ENCODE results near the gene LCE7A.

The LCE7A gene

GRCh38 chr1:152871731-152872126, 11.9 kb downstream of the LCE7A start:
- Histone ChIP-seq H3K27ac (ENCODE audit: low read depth, low read length) (no peak overlapping the region), H2BK15ac (replicated peaks; ENCODE audit: low read depth) (no peak overlapping the region)

DNA sequence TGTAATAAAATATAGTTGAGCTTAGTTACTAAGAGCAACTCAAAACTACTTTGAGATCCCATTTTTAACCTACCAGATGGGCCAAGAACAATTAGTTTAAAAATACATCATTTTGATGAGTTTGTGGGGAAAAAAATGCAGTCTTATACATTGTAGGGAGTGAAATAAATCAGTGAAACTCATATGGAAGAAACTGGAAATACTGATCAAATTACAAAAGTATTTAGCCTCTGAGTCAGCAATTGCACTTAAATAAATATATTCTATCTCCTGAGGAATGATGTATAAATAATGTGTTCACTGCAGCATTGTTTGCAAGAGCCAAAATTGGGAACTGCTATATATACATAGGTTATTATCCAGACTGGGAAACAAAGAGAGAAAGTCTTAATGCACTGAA, 13.7 kb downstream of the LCE7A start:
- no peak overlapping the region for H2AK5ac ChIP-seq (ENCODE audit: low read length)
- no peaks in the 10 kb centered on the region for H3K79me1 ChIP-seq (ENCODE audit: low read length)
- no peak overlapping the region for H3K4me3 ChIP-seq (ENCODE audit: low read length)

More at GRCh38 chr1:152871731-152872126, 11.9 kb downstream of the LCE7A start:
- no peak for DNase-seq
- no peak overlapping the region for H2AK5ac ChIP-seq (ENCODE audit: low read length)
- no peak overlapping the region for H3K9ac ChIP-seq (ENCODE audit: low read length)
- WGBS (ENCODE audit: extremely low coverage, insufficient coverage, low lambda C conversion rate): no CpG with 5 or more reads among the region's 6 CpGs
- no peak overlapping the region for H3K4me2 ChIP-seq (ENCODE audit: low read length)
- no peak overlapping the region for H3K4me3 ChIP-seq (ENCODE audit: low read length)
- no peak overlapping the region for H3K4ac ChIP-seq (ENCODE audit: low read depth, low read length)
- no peak overlapping the region for H4K5ac ChIP-seq (ENCODE audit: low read length)
- no peaks in the 10 kb centered on the region for H3K4me1 ChIP-seq (ENCODE audit: control insufficient read depth, low read depth, low read length)
- H3K18ac ChIP-seq (ENCODE audit: low read length): no peak overlapping the region
- H2BK5ac ChIP-seq (ENCODE audit: low read length): no peak overlapping the region
- no peak overlapping the region for H3K23ac ChIP-seq (ENCODE audit: low read length)
- no peak overlapping the region for H4K8ac ChIP-seq (ENCODE audit: low read depth, low read length)
- no peaks in the 10 kb centered on the region for H3K27me3 ChIP-seq (ENCODE audit: insufficient read depth, low read length, poor library complexity)
- H3K56ac ChIP-seq (ENCODE audit: low read length): no peak overlapping the region
- H3K79me2 ChIP-seq (ENCODE audit: control insufficient read depth, insufficient read depth, low read length): no peaks in the 10 kb centered on the region
- H2BK120ac ChIP-seq (ENCODE audit: low read depth, low read length): no peak overlapping the region
- no peaks in the 10 kb centered on the region for H3K36me3 ChIP-seq (ENCODE audit: control insufficient read depth, insufficient read depth, low read length)
- no peaks in the 10 kb centered on the region for H3K79me1 ChIP-seq (ENCODE audit: low read length)

DNA sequence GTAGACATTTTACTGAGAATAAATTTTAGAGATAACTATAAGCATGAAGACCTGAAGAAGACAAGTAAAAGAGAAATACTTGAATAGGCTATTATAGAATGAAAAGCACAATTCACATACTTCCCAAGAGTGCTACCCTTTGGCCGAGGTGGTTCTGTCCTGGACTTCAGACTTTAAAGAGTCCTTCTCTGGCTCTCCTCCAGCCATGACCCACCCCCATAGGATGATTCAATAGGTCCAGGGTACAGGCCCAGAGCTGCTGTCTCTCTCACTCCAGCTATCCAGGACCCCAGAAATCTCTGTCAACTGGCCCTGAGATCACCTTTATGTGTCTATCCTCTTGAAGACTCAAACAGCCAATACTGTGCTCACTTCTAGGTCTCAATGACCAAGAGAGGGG, 17.0 kb downstream of the LCE7A start:
- Histone ChIP-seq H3K56ac (ENCODE audit: low read length) (no peak overlapping the region), H3K36me3 (ENCODE audit: control insufficient read depth, insufficient read depth, low read length) (no peaks in the 10 kb centered on the region), H3K27me3 (ENCODE audit: insufficient read depth, low read length, poor library complexity) (no peaks in the 10 kb centered on the region), H3K79me1 (ENCODE audit: low read length) (no peaks in the 10 kb centered on the region), H2BK15ac (replicated peaks; ENCODE audit: low read depth) (no peak overlapping the region), H3K18ac (ENCODE audit: low read length) (no peak overlapping the region), H3K27ac (ENCODE audit: low read depth, low read length) (no peak overlapping the region), H2BK120ac (ENCODE audit: low read depth, low read length) (no peak overlapping the region), H3K9ac (ENCODE audit: low read length) (no peak overlapping the region), H4K5ac (ENCODE audit: low read length) (no peak overlapping the region), H3K4me2 (ENCODE audit: low read length) (no peak overlapping the region), H3K4ac (ENCODE audit: low read depth, low read length) (no peak overlapping the region), H2AK5ac (ENCODE audit: low read length) (no peak overlapping the region), H3K23ac (ENCODE audit: low read length) (no peak overlapping the region), H3K4me3 (ENCODE audit: low read length) (no peak overlapping the region), H2BK5ac (ENCODE audit: low read length) (no peak overlapping the region), H3K79me2 (ENCODE audit: control insufficient read depth, insufficient read depth, low read length) (no peaks in the 10 kb centered on the region), H4K8ac (ENCODE audit: low read depth, low read length) (no peak overlapping the region), H3K4me1 (ENCODE audit: control insufficient read depth, low read depth, low read length) (no peaks in the 10 kb centered on the region)
- DNase-seq: no peak
- WGBS (ENCODE audit: extremely low coverage, insufficient coverage, low lambda C conversion rate): no CpG with 5 or more reads among the region's 1 CpG

More for the DNA sequence above, 13.7 kb downstream of the LCE7A start:
- no peaks in the 10 kb centered on the region for H3K27me3 ChIP-seq (ENCODE audit: insufficient read depth, low read length, poor library complexity)
- no peak overlapping the region for H3K27ac ChIP-seq (ENCODE audit: low read depth, low read length)
- H3K36me3 ChIP-seq (ENCODE audit: control insufficient read depth, insufficient read depth, low read length): no peaks in the 10 kb centered on the region
- no peak for DNase-seq
- no peak overlapping the region for H3K4ac ChIP-seq (ENCODE audit: low read depth, low read length)
- no peak overlapping the region for H3K56ac ChIP-seq (ENCODE audit: low read length)
- H3K23ac ChIP-seq (ENCODE audit: low read length): no peak overlapping the region
- no peak overlapping the region for H3K4me2 ChIP-seq (ENCODE audit: low read length)
- no peak overlapping the region for H4K5ac ChIP-seq (ENCODE audit: low read length)
- H3K18ac ChIP-seq (ENCODE audit: low read length): no peak overlapping the region
- H3K9ac ChIP-seq (ENCODE audit: low read length): no peak overlapping the region
- no peaks in the 10 kb centered on the region for H3K4me1 ChIP-seq (ENCODE audit: control insufficient read depth, low read depth, low read length)
- H2BK5ac ChIP-seq (ENCODE audit: low read length): no peak overlapping the region
- no peak overlapping the region for H2BK120ac ChIP-seq (ENCODE audit: low read depth, low read length)
- no peak overlapping the region for H4K8ac ChIP-seq (ENCODE audit: low read depth, low read length)
- no peaks in the 10 kb centered on the region for H3K79me2 ChIP-seq (ENCODE audit: control insufficient read depth, insufficient read depth, low read length)
- H2BK15ac ChIP-seq (replicated peaks; ENCODE audit: low read depth): no peak overlapping the region

DNA sequence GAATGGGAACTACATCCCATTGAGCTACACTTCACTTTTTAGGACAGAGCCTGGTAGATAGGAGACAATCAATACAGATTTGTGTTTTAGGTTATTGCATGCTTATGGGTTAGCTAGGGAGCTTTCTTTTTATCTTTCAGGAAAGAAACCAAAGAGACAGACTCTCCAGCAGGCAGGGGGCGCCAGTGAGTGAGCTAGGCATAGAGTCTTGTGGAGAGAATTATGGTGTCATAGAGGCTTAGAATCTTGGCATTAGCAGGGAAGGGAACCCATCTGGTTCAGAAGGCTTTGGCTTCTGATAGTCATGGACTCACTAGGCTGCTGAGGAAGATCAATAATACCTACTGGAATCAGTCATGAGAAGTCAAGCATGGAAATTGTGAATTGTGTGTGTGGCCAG, 18.2 kb downstream of the LCE7A start, which contains the start of gene SMCP:
TSS of gene SMCP (plus strand) at position 281 of the 400 bp plus-strand sequence. CDS start 6,101 bp downstream, outside the sequence.
- H3K56ac ChIP-seq (ENCODE audit: low read length): no peak within 1 kb of the TSS
- H2BK15ac ChIP-seq (replicated peaks; ENCODE audit: low read depth): no peak within 1 kb of the TSS
- H3K4me3 ChIP-seq (ENCODE audit: low read length): no peak within 1 kb of the TSS
- H4K5ac ChIP-seq (ENCODE audit: low read length): no peak within 1 kb of the TSS
- H3K4me1 ChIP-seq (ENCODE audit: control insufficient read depth, low read depth, low read length): no peaks in the 10 kb centered on the region
- H2BK120ac ChIP-seq (ENCODE audit: low read depth, low read length): no peak within 1 kb of the TSS
- no peak within 1 kb of the TSS for H3K27ac ChIP-seq (ENCODE audit: low read depth, low read length)
- DNase-seq: peak; percentile 49
- H3K18ac ChIP-seq (ENCODE audit: low read length): no peak within 1 kb of the TSS
- H3K23ac ChIP-seq (ENCODE audit: low read length): no peak within 1 kb of the TSS
- no peak within 1 kb of the TSS for H3K4me2 ChIP-seq (ENCODE audit: low read length)
- H3K36me3 ChIP-seq (ENCODE audit: control insufficient read depth, insufficient read depth, low read length): no peaks in the 10 kb centered on the region
- no peak within 1 kb of the TSS for H3K9ac ChIP-seq (ENCODE audit: low read length)
- H3K79me1 ChIP-seq (ENCODE audit: low read length): no peaks in the 10 kb centered on the region
- H3K79me2 ChIP-seq (ENCODE audit: control insufficient read depth, insufficient read depth, low read length): no peaks in the 10 kb centered on the region
- no peak within 1 kb of the TSS for H3K4ac ChIP-seq (ENCODE audit: low read depth, low read length)
- H3K27me3 ChIP-seq (ENCODE audit: insufficient read depth, low read length, poor library complexity): no peaks in the 10 kb centered on the region
- no peak within 1 kb of the TSS for H2BK5ac ChIP-seq (ENCODE audit: low read length)
- H4K8ac ChIP-seq (ENCODE audit: low read depth, low read length): no peak within 1 kb of the TSS
- H2AK5ac ChIP-seq (ENCODE audit: low read length): no peak within 1 kb of the TSS
- whole genome bisulfite sequencing (ENCODE audit: extremely low coverage, insufficient coverage, low lambda C conversion rate): no CpG with 5 or more reads among the region's 1 CpG

GRCh38 chr1:152879559-152880198, 19.9 kb downstream of the LCE7A start:
- Histone ChIP-seq H2BK15ac (replicated peaks; ENCODE audit: low read depth) (no peak overlapping the region), H3K4me2 (ENCODE audit: low read length) (no peak overlapping the region), H3K79me2 (ENCODE audit: control insufficient read depth, insufficient read depth, low read length) (no peaks in the 10 kb centered on the region), H4K8ac (ENCODE audit: low read depth, low read length) (no peak overlapping the region), H3K27ac (ENCODE audit: low read depth, low read length) (no peak overlapping the region), H2AK5ac (ENCODE audit: low read length) (no peak overlapping the region), H3K79me1 (ENCODE audit: low read length) (no peaks in the 10 kb centered on the region), H3K36me3 (ENCODE audit: control insufficient read depth, insufficient read depth, low read length) (no peaks in the 10 kb centered on the region), H3K27me3 (ENCODE audit: insufficient read depth, low read length, poor library complexity) (no peaks in the 10 kb centered on the region), H4K5ac (ENCODE audit: low read length) (no peak overlapping the region), H3K4me1 (ENCODE audit: control insufficient read depth, low read depth, low read length) (no peaks in the 10 kb centered on the region), H3K4ac (ENCODE audit: low read depth, low read length) (no peak overlapping the region), H2BK120ac (ENCODE audit: low read depth, low read length) (no peak overlapping the region), H3K4me3 (ENCODE audit: low read length) (no peak overlapping the region), H3K23ac (ENCODE audit: low read length) (no peak overlapping the region), H3K9ac (ENCODE audit: low read length) (no peak overlapping the region), H3K18ac (ENCODE audit: low read length) (no peak overlapping the region), H3K56ac (ENCODE audit: low read length) (no peak overlapping the region), H2BK5ac (ENCODE audit: low read length) (no peak overlapping the region)
- no peak for DNase-seq

- H3K4me1 ChIP-seq (ENCODE audit: control insufficient read depth, low read depth, low read length): no peaks in the 10 kb centered on the region
- WGBS (ENCODE audit: extremely low coverage, insufficient coverage, low lambda C conversion rate): no CpG with 5 or more reads among the region's 4 CpGs
- H4K8ac ChIP-seq (ENCODE audit: low read depth, low read length): no peak overlapping the region
- no peak overlapping the region for H2AK5ac ChIP-seq (ENCODE audit: low read length)
- H3K56ac ChIP-seq (ENCODE audit: low read length): no peak overlapping the region
- no peaks in the 10 kb centered on the region for H3K36me3 ChIP-seq (ENCODE audit: control insufficient read depth, insufficient read depth, low read length)
- no peak overlapping the region for H3K9ac ChIP-seq (ENCODE audit: low read length)
- H3K27me3 ChIP-seq (ENCODE audit: insufficient read depth, low read length, poor library complexity): no peaks in the 10 kb centered on the region
- no peak overlapping the region for H3K4me3 ChIP-seq (ENCODE audit: low read length)
- H2BK120ac ChIP-seq (ENCODE audit: low read depth, low read length): no peak overlapping the region
- no peak overlapping the region for H3K18ac ChIP-seq (ENCODE audit: low read length)
- no peak overlapping the region for H3K4me2 ChIP-seq (ENCODE audit: low read length)
- H2BK5ac ChIP-seq (ENCODE audit: low read length): no peak overlapping the region
- no peak overlapping the region for H3K27ac ChIP-seq (ENCODE audit: low read depth, low read length)
- DNase-seq: no peak
- no peaks in the 10 kb centered on the region for H3K79me2 ChIP-seq (ENCODE audit: control insufficient read depth, insufficient read depth, low read length)
- H2BK15ac ChIP-seq (replicated peaks; ENCODE audit: low read depth): no peak overlapping the region
- no peaks in the 10 kb centered on the region for H3K79me1 ChIP-seq (ENCODE audit: low read length)
- H3K23ac ChIP-seq (ENCODE audit: low read length): no peak overlapping the region
- H3K4ac ChIP-seq (ENCODE audit: low read depth, low read length): no peak overlapping the region
- H4K5ac ChIP-seq (ENCODE audit: low read length): no peak overlapping the region
Measured at GRCh38 chr1:152880316-152880715, 20.5 kb downstream of the LCE7A start.

Data from mesendoderm (in vitro differentiated cells).